Cardiac septum (tissue), 1 donor: ENCODE data around the gene TOMM40. TPM values are rescaled to one million over a fixed set of nuclear protein-coding genes. Genes with fewer than 3 reads are reported as not detected.
"Not testable (repeated sequence)": the region's sequence is repeated elsewhere in the genome, so short reads cannot be mapped to it uniquely, and the experiment has no call there.

Experiments
- DNase-seq: peaks from one replicate; pipeline ENCODE4 v3.0.0-alpha.2; 2020; ENCODE audit warnings: low spot score
- intact Hi-C: fragments of 100-400 bp; cut with DNase I; formaldehyde crosslinking; loops from one replicate; pipeline ENCODE4 v1.14.0; 2022
- total RNA-seq: library from RNA; stranded (reverse); fragmentation: NEBNext Ultra II Directional; extraction: Animal tissue kit (Norgen Biotek cat#: 25700); gene quantifications from one replicate; pipeline ENCODE4 v1.2.1, GENCODE V29; 2021
- donor health status: DM: no; HTN: no; CAD: no.

TOMM40 gene
- total RNA-seq, 1 donor from 2014 or later: 43.0 TPM

GRCh38 chr19:44867578-44867977 is 23.5 kb upstream of the TOMM40 start:
- intact Hi-C loops: no loop called here
- no peak for DNase-seq

GRCh38 chr19:44869733-44870470 is 21.2 kb upstream of the TOMM40 start:
- DNase-seq: no peak
- intact Hi-C loops: loop anchor here (2.0 kb wide), 1 partner anchor 21 kb away; no protein-coding TSS in a partner anchor

- intact Hi-C loops: loop anchor here (2.0 kb wide), 1 partner anchor 23 kb away; no protein-coding TSS in a partner anchor
- DNase-seq: no peak
Observed at GRCh38 chr19:44871809-44872208, 19.2 kb upstream of the TOMM40 start.

DNA sequence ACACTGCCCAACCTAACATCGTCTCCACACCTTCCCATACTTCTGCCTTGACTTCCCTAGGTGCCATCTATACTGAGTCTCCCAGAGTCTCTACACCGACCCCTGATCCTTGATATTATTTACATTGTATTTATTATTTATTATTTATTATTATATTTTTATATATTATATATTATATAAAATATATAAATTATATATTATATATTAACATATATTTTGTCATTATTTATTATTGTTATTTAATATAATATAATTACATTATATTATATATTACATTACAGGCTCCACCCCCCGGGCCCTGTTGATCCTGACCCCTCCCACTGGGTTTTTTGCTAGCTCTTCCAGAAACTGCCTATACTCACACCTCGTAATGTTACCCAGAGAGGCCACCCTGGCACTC is 18.4 kb upstream of the TOMM40 start:
- no peak for DNase-seq
- intact Hi-C loops: no loop called here

GRCh38 chr19:44874317-44874716 is 16.7 kb upstream of the TOMM40 start:
- intact Hi-C loops: no loop called here
- no peak for DNase-seq

- intact Hi-C loops: no loop called here
- no peak for DNase-seq
Observed at GRCh38 chr19:44875666-44876451, 15.2 kb upstream of the TOMM40 start.

- intact Hi-C loops: no loop called here
- no peak for DNase-seq
Observed at GRCh38 chr19:44876930-44877535, 14.0 kb upstream of the TOMM40 start.

DNA sequence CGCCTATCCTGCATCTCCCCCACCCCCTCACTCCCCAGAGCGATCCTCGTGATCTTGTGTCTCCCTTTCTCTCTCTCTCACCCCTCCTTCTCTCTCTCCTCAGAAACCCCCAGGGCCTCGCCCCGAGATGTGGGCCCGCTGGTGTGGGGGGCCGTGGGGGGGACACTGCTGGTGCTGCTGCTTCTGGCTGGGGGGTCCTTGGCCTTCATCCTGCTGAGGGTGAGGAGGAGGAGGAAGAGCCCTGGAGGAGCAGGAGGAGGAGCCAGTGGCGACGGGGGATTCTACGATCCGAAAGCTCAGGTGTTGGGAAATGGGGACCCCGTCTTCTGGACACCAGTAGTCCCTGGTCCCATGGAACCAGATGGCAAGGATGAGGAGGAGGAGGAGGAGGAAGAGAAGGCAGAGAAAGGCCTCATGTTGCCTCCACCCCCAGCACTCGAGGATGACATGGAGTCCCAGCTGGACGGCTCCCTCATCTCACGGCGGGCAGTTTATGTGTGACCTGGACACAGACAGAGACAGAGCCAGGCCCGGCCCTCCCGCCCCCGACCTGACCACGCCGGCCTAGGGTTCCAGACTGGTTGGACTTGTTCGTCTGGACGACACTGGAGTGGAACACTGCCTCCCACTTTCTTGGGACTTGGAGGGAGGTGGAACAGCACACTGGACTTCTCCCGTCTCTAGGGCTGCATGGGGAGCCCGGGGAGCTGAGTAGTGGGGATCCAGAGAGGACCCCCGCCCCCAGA is 12.8 kb upstream of the TOMM40 start:
- intact Hi-C loops: no loop called here
- no peak for DNase-seq

DNA sequence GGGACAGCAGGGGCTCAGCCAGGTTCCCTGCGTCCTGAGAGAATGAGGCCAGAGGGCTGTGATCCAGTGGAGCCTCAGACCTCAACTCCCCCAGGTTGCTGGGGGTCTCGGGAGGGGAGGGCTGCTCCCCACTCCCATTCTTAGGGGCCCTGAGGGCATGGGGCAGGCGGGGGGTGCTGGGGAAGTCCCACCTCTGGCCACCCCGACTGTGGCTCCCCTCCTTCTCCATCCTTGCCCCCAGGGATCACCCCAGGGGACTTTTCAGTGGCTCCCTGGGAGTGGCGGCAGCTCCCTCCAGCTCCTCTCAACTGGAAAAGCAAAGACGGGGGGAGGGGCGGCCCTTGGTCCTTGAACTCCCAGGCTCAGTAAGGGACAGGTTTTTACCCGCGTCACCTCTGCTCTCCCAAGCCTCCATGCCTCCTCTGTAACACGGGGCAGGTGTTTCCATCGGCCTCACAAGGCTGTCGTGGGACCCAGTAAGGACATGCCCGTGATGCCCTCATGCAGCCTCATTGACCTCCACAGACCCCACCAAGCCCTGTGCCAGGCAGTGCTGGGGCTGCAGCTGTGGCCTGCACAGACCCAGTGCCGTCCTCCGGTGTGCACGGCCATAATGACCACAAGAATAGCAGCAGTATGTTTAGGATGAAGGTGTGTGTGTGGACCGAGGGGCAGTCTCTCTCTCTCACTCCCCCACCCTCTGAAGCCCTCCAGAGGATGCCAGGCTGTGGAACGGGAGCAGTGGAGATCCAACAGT is 11.6 kb upstream of the TOMM40 start:
- intact Hi-C loops: no loop called here
- no peak for DNase-seq

- intact Hi-C loops: no loop called here
- DNase-seq: no peak
Observed at GRCh38 chr19:44882063-44882462, 9.0 kb upstream of the TOMM40 start.

DNA sequence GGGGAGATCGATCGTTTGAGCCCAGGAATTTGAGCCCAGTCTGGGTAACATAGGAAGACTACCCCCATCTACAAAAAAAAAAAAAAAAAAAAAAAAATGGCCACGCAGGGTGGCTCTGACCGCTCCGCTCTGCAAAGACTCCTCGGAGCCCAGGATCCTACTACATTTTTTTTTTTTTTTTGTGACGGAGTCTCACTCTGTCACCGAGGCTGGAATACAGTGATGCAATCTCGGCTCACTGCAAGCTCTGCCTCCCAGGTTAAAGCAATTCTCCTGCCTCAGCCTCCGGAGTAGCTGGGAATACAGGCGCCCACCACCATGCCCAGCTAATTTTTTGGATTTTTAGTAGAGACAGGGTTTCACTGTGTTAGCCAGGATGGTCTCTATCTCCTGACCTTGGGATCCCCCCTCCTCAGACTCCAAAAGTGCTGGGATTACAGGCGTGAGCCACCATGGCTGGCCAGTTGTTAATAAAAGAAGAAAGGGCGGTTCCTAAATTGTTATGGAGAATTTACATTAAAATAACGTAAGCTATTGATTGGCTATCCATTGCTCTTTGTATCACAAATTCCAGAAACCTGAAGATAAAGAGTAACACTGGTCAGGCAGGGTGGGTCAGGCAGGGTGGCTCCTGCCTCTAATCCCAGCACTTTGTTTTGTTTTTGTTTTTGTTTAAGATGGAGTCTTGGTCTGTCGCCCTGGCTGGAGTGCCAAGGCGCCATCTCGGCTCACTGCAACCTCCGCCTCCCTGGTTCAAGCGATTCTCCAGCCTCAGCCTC is 8.2 kb upstream of the TOMM40 start:
- DNase-seq, intact Hi-C loops: not testable (repeated sequence)

GRCh38 chr19:44883922-44884321 is 7.1 kb upstream of the TOMM40 start:
- intact Hi-C loops: no loop called here
- no peak for DNase-seq

- no peak for DNase-seq
- intact Hi-C loops: no loop called here
Observed at GRCh38 chr19:44884566-44884965, 6.5 kb upstream of the TOMM40 start.

GRCh38 chr19:44886141-44886540 is 4.9 kb upstream of the TOMM40 start:
- intact Hi-C loops: no loop called here
- DNase-seq: no peak

- DNase-seq: no peak
- intact Hi-C loops: no loop called here
Observed at GRCh38 chr19:44887648-44888047, 3.4 kb upstream of the TOMM40 start.

GRCh38 chr19:44888335-44888734 is 2.7 kb upstream of the TOMM40 start:
- DNase-seq, intact Hi-C loops: not testable (repeated sequence)

GRCh38 chr19:44889830-44890365 is 1.2 kb upstream of the TOMM40 start:
- intact Hi-C loops: loop anchor here (1.0 to 2.0 kb wide), 2 partner anchors 43 to 65 kb away; partner anchors contain the start of genes CLPTM1 and NECTIN2

More at GRCh38 chr19:44889830-44890365, 1.2 kb upstream of the TOMM40 start:
- DNase-seq: no peak
